C4-2B (cell line): ENCODE measurements around the gene PTPRB.

Source experiments
- CTCF ChIP-seq: fragments of 450-650 bp; conservative IDR thresholded peaks from 2 replicates; pipeline ENCODE4 v1.5.1; 2017; ENCODE audit warnings: mild to moderate bottlenecking
- ZFX ChIP-seq: fragments of 450-650 bp; IDR thresholded peaks from 2 replicates; pipeline ENCODE4 v1.6.1; 2017

- no peak for TF ChIP-seq CTCF
- no peak for TF ChIP-seq ZFX
Measured at GRCh38 chr12:70660620-70661219, 23.5 kb upstream of the PTPRB start.
